Fibroblast of skin of right quadriceps (primary cell): ENCODE data around the gene SATB1.
"Not testable (repeated sequence)": the region's sequence is repeated elsewhere in the genome, so short reads cannot be mapped to it uniquely, and the experiment has no call there.

ENCODE experiments used
- DNase-seq: peaks from one replicate; pipeline ENCODE4 v3.0.0-alpha.2; 2013

SATB1 gene

GRCh38 chr3:18349197-18349798 is 75.8 kb downstream of the SATB1 start:
- DNase-seq = no peak

GRCh38 chr3:18346097-18346496 is 79.0 kb downstream of the SATB1 start:
- no peak for DNase-seq

- DNase-seq = no peak
Observed at GRCh38 chr3:18345015-18345367, 80.1 kb downstream of the SATB1 start.

- peak; percentile 4 for DNase-seq
Observed at GRCh38 chr3:18344306-18345014, 80.7 kb downstream of the SATB1 start.

DNA sequence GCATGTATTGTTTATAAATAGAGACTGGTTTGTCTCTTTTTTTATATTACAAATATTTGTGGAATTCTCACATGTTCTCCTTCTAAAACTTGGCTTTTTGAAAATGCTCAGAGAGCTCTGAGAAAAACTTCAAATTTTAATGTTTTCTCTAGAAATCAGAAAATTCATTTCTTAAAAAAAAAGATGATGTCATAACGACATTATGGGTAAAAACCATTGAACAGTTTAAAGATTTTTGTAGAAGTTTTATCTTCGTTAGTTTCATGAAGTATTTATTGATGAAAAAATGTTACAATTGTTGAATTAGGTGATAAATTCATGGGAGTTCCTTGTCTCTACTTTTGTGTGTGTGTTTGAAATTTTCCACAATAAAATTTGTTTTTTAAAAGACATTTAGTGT is 81.3 kb downstream of the SATB1 start:
- no peak for DNase-seq

DNA sequence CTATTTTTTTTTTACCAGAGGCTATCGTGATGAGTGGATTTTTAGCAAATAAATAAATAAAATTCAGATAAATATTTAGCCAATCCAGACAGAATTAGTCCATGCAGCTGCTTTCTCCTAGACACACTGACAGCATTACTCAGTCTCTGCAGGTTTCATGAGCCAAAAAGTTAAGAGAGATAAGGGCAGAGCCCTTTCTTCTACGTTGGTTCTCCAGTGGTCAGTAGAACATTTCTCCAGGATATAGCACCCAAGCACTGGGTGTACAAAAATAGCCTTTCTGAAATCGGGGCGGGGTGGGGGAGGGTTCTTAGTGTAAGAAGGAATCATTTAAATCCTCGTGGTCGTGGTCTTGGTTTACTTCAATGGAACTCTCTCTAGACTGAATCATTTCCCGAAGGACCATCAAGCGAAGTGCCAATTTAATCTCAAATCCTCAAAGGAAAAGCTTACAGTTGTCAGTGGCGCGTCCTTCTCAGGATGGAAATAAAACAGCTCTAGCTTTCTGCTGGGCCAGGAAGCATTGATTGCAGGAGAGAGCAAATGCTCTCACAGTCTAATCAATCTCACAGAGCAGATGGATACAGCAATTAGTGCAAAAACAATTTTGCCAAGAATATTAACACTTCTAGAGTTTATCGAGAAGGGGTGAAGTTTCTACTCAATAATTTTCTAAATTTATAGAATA is 86.2 kb downstream of the SATB1 start:
- no peak for DNase-seq

DNA sequence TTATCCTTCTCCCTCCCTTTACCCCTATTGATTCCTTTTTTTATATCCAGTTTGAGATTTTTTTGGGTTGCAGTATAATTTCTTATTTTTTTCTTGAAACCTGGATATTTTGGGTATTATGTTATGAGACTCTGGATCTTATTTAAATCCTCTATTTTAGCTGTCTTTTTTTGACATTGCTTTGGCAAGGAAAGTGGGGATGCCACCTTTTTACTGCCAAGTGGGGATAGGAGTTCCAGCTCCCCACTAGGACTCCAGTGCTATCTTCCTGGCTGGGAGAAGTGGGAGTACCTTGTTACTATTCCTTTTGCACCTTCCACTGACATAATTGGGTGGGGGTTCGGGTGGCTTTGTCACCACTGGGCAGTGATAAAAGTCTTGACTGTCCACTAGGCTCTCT is 87.9 kb downstream of the SATB1 start:
- no peak for DNase-seq

DNA sequence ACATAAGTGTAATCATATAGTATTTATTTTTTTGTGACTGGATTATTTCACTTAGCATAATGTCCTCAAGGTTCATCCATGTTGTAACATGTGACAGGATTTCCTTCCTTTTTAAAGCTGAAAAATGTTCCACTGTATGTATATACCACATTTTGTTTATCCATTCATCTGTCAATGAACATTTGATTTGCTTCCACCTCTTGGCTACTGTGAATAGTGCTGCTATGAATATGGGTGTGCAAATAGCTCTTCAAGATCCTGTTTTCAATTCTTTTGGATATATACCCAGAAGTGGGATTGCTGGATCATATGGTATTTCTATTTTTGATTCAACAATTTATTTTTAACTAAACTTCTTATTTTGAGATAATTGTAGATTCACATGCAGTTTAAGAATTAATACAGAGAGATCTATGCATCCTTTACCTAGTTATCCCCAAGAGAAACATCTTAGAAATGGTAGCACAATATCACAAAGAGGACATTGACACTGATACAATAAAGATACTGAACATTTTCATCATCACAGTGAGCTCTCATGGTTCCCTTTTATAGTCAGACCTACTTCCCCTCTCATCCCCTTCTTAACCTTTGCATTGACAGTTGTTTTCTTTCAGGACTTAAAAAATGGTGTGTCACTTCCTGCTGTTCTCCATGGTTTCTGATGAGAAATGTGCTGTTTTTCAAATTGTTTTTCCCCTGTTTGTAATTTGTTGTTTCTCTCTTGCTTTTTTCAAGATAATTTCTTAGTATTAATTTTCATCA is 90.1 kb downstream of the SATB1 start:
- no peak for DNase-seq

GRCh38 chr3:18330772-18331441 is 94.2 kb downstream of the SATB1 start:
- DNase-seq = not testable (repeated sequence)

DNA sequence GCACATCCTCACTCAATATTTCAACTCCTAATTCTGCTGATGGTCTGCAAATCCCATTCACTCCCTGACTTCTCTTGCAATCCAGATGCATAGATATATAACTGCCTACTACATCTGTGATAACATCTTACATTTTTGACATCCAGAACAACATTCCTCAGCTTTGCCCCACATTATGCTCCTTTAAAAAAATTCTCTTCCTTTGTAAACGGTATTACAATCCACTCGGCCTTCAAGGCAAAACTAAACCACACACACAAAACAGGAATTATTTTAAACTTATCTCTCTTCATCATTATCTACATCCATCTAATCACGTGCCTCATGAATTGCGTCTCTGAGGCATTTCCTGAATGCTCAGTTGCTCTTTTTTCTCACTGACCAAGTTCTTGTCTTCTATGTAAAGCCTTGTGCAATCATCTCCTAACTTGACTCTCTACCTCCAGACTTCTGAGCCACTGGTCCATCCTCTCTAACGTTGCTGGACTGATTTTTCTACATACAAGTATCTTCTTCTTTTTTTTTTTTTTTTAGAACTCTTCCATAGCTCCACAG is 117.0 kb downstream of the SATB1 start:
- no peak for DNase-seq

DNA sequence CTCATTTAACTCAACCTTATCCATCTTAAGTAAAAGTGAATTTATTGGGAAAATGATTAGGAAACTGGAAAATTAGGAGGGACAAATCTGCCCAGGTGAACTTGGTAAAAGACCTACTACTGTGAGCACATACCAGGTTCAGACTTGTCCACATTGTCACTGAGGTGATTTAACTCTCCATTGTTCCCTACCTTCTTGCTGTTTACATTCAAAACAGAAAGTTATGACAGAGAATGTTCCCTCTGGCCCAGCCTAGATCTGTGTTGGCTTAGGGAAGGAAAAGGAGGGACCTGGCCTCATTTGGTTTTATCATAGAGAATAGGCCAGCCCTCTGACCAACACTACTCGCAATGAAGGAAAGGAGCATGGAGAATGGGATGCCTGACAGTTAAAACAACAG is 117.6 kb downstream of the SATB1 start:
- DNase-seq = no peak

DNA sequence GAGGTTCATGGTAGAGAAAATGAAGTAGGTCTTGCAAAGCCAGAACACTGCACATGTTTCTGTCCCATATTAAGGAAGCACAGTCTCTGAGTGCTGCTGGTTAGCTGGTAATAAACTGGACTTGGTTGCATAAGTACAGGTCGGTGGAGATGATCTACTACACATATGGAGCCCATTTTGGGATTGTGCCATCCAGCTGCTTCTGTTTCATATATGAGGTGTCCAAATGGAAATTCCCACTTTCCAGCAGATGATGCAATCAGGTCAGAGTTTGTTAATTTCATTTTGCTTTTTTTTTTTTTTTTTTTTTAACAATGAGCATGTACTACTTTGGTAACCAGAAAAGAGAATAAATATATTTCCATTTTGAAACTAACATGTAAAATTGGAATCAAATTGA is 122.6 kb downstream of the SATB1 start:
- peak; percentile 58 for DNase-seq

DNA sequence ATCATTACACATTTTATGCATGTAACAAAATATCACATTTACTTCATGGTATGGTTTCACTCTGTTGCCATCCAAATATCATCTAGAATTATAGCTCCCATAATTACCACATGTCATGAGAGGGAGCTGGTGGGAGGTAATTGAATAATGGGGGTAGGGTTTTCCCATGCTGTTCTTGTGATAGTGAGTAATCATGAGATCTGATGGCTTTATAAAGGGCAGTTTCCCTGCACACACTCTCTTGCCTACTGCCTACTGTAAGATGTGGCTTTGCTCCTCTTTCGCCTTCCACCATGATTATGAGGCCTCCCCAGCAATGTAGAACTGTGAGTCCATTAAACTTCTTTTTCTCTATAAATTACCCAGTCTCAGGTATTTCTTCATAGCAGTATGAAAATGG is 123.4 kb downstream of the SATB1 start:
- DNase-seq = peak; percentile 1

GRCh38 chr3:18300916-18301315 is 124.2 kb downstream of the SATB1 start:
- no peak for DNase-seq

DNA sequence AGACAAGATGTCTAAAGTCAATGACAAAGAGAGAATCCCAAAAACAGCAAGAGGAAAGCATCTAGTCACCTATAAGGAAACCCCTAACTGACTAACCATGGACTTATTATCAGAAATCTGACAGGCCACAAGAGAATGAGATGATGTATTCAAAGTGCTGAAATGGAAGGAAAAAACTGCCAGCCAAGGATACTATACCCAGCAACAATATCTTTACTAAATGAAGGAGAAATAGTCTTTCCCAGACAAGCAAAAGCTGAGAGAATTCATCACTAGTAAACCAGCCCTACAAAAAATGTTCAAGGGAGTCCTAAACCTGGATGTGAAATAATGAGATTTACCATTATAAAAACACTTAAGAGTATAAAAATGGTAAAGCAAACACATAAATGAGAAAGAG is 128.0 kb downstream of the SATB1 start:
- no peak for DNase-seq
